Suprapubic skin (tissue), 4 donors: Measurements from ENCODE around the gene SYT2.

ENCODE experiments used
- EP300 ChIP-seq: sonication (generic); formaldehyde crosslinking; IDR thresholded peaks from one replicate; pipeline ENCODE4 v1.6.1; 2017; ENCODE audit warnings: antibody characterized with exemption
- POLR2A ChIP-seq, 2 donors: fragments of 450-650 bp; IDR thresholded peaks; one replicate each; pipeline ENCODE4 v1.6.1; 2017; ENCODE audit warnings: antibody characterized with exemption in 2 of 2, mild to moderate bottlenecking in 2 of 2, moderate library complexity in 2 of 2
- POLR2AphosphoS5 ChIP-seq, 3 donors: sonication (generic); formaldehyde crosslinking; IDR thresholded peaks; one replicate each; pipeline ENCODE4 v1.6.1; 2017; ENCODE audit warnings: antibody characterized with exemption in 3 of 3
- TF ChIP-seq, protein P1 (sequence below), 2 donors: fragments of 200-600 bp in 1 of 2; fragments of 450-650 bp in 1 of 2; sonication (generic) in 1 of 2; IDR thresholded peaks; one replicate each; pipeline ENCODE4 v1.5.1; 2016 to 2019; ENCODE audit warnings: antibody characterized with exemption in 2 of 2, mild to moderate bottlenecking in 1 of 2, moderate library complexity in 1 of 2

DNA sequence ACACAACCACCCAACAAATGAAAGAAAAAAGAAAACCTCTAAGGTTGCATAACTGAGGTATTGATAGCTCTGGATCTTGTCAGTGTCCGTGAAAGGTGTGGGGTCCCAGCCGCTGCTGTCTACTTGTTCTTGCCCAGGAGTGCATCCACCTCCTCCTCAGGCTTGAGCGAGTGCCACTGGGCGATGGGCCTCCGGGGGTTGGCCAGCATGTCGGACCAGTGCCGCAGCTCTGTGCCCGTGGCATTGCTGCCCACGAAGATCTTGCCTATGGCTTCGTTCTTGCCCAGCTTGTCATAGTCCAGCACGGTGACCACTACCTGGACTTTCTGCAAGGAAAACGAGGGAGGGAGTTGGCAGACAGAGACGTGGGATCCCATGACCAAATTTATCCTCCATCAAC, 113.6 kb downstream of the SYT2 start:
- TF ChIP-seq, protein P1, sequence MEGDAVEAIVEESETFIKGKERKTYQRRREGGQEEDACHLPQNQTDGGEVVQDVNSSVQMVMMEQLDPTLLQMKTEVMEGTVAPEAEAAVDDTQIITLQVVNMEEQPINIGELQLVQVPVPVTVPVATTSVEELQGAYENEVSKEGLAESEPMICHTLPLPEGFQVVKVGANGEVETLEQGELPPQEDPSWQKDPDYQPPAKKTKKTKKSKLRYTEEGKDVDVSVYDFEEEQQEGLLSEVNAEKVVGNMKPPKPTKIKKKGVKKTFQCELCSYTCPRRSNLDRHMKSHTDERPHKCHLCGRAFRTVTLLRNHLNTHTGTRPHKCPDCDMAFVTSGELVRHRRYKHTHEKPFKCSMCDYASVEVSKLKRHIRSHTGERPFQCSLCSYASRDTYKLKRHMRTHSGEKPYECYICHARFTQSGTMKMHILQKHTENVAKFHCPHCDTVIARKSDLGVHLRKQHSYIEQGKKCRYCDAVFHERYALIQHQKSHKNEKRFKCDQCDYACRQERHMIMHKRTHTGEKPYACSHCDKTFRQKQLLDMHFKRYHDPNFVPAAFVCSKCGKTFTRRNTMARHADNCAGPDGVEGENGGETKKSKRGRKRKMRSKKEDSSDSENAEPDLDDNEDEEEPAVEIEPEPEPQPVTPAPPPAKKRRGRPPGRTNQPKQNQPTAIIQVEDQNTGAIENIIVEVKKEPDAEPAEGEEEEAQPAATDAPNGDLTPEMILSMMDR (IDR thresholded peaks at IDR 0.05) = no peak
- TF ChIP-seq POLR2AphosphoS5 (IDR thresholded peaks at IDR 0.05) (no peak), POLR2A (IDR thresholded peaks at IDR 0.05) (no peak), EP300 (no peak)
